GM19324 (cell line): Measurements from ENCODE around the gene ASIC4.

Experiments
- ATAC-seq: cut with Tn5 transposase; IDR thresholded peaks from one replicate; pipeline ENCODE4 v1.9.1; 2021; ENCODE audit warnings: mild to moderate bottlenecking, moderate library complexity; ENCODE audit not compliant: unreplicated experiment, low FRiP score

ASIC4 gene

GRCh38 chr2:219565130-219566080 lies 51.1 kb downstream of the ASIC4 start:
- ATAC-seq: no peak

- no peak for ATAC-seq
These were observed 52.4 kb downstream of the ASIC4 start for GRCh38 chr2:219566640-219567039.

- ATAC-seq: no peak
These were observed 52.8 kb downstream of the ASIC4 start for GRCh38 chr2:219567131-219567530.

GRCh38 chr2:219567791-219568361 lies 53.6 kb downstream of the ASIC4 start:
- ATAC-seq: no peak

GRCh38 chr2:219569041-219569440 lies 54.8 kb downstream of the ASIC4 start:
- ATAC-seq: no peak

- no peak for ATAC-seq
These were observed 55.4 kb downstream of the ASIC4 start for GRCh38 chr2:219569635-219570034.

GRCh38 chr2:219570194-219570923 lies 56.1 kb downstream of the ASIC4 start:
- no peak for ATAC-seq

- no peak for ATAC-seq
These were observed 56.6 kb downstream of the ASIC4 start for GRCh38 chr2:219570924-219571310.

GRCh38 chr2:219571311-219572236 lies 57.3 kb downstream of the ASIC4 start, which contains the start of gene OBSL1:
TSS of gene OBSL1 (minus strand) at chr2:219571539. CDS start at chr2:219571232, 307 bp downstream.
- ATAC-seq: no peak

GRCh38 chr2:219572237-219573001 lies 58.1 kb downstream of the ASIC4 start, which contains the start of gene INHA:
TSS of gene INHA (plus strand) at chr2:219572310. CDS start at chr2:219572375, 65 bp downstream.
- ATAC-seq: no peak

- ATAC-seq: no peak
These were observed 58.9 kb downstream of the ASIC4 start for GRCh38 chr2:219573166-219573565.

- ATAC-seq: no peak
These were observed 60.4 kb downstream of the ASIC4 start for GRCh38 chr2:219574484-219575311.

- ATAC-seq: no peak
These were observed 61.6 kb downstream of the ASIC4 start for GRCh38 chr2:219575566-219576504.

- no peak for ATAC-seq
These were observed 62.5 kb downstream of the ASIC4 start for GRCh38 chr2:219576505-219577388.

- ATAC-seq: no peak
These were observed 64.7 kb downstream of the ASIC4 start for GRCh38 chr2:219578811-219579613.
